ENCODE results near the gene EHBP1. TPM values are rescaled to one million over a fixed set of nuclear protein-coding genes. Genes with fewer than 3 reads are reported as not detected.

Gene EHBP1
- total and polyA plus RNA-seq, 11 donors: 5.2 to 34.2 (median 18.1) TPM

DNA sequence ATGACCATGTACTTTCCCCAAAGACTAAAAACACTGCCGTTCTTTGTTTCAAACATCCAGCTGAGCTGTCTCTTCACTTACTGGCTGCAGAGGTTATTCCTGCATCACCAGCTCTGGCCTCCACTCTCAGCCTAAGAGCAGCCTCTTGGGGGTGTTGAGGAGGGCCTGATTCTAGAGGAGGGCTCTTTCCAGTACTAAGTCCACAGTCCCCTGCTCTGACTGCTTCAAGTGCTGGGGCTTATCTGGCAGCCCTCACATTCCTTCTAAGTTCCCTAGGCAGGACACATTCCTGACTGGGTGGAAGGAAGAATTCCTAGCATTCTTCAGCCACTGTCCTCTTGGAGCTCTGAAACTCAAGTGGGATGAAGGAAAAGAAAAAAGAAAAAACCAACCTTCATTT, 32.9 kb upstream of the EHBP1 start:
- H3K27me3 ChIP-seq: no peaks in the 10 kb centered on the region
- intact Hi-C loops (cut with DNase I): no loop called here
- H3K36me3 ChIP-seq: no peaks in the 10 kb centered on the region
- H3K4me1 ChIP-seq: peaks cover 0 to 14% (median 5%) of the 10 kb centered on the region in 12 donors
- H3K27ac ChIP-seq: no peak overlapping the region
- peak; percentile 26 to 71 (median 59) for ATAC-seq
- no peaks in the 10 kb centered on the region for H3K9me3 ChIP-seq
- no peak overlapping the region for H3K4me3 ChIP-seq
- 32 to 45% (median 39%) methylated on average over 1 of the region's 1 CpG for WGBS, 4 donors
- TF ChIP-seq, protein P1, sequence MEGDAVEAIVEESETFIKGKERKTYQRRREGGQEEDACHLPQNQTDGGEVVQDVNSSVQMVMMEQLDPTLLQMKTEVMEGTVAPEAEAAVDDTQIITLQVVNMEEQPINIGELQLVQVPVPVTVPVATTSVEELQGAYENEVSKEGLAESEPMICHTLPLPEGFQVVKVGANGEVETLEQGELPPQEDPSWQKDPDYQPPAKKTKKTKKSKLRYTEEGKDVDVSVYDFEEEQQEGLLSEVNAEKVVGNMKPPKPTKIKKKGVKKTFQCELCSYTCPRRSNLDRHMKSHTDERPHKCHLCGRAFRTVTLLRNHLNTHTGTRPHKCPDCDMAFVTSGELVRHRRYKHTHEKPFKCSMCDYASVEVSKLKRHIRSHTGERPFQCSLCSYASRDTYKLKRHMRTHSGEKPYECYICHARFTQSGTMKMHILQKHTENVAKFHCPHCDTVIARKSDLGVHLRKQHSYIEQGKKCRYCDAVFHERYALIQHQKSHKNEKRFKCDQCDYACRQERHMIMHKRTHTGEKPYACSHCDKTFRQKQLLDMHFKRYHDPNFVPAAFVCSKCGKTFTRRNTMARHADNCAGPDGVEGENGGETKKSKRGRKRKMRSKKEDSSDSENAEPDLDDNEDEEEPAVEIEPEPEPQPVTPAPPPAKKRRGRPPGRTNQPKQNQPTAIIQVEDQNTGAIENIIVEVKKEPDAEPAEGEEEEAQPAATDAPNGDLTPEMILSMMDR (IDR thresholded peaks at IDR 0.05): no peak
- no peak for TF ChIP-seq POLR2A (IDR thresholded peaks at IDR 0.05)
- DNase-seq: peak in 2 of 5 donors; percentile 19 to 28

DNA sequence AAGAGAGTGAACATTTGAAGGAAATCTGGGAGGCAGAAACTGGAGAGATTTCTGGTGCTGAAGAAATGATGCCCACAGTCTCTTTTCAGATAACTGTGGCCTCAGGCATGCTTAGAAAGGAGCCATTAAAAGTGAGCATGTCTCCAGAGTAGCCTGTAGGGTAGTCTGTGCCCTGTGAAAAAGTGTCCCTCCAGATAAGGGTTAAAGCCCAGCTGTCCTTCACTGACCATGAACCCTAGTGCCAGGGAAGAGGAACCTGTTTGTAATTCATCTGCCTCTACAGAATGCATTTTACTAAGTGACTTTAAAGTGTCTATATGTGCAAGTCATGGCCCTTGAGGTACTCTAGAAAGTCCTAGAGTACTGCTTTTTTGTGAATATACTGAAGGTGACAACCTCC, 30.5 kb upstream of the EHBP1 start:
- TF ChIP-seq, protein P1 (IDR thresholded peaks at IDR 0.05): no peak
- TF ChIP-seq POLR2A (IDR thresholded peaks at IDR 0.05): no peak
- no peaks in the 10 kb centered on the region for H3K36me3 ChIP-seq
- DNase-seq (no peak), ATAC-seq (no peak)
- peaks cover 0 to 14% (median 5%) of the 10 kb centered on the region in 12 donors for H3K4me1 ChIP-seq
- intact Hi-C loops (cut with DNase I): no loop called here
- no peaks in the 10 kb centered on the region for H3K27me3 ChIP-seq
- H3K9me3 ChIP-seq: no peaks in the 10 kb centered on the region
- no peak overlapping the region for H3K27ac ChIP-seq
- H3K4me3 ChIP-seq: no peak overlapping the region

DNA sequence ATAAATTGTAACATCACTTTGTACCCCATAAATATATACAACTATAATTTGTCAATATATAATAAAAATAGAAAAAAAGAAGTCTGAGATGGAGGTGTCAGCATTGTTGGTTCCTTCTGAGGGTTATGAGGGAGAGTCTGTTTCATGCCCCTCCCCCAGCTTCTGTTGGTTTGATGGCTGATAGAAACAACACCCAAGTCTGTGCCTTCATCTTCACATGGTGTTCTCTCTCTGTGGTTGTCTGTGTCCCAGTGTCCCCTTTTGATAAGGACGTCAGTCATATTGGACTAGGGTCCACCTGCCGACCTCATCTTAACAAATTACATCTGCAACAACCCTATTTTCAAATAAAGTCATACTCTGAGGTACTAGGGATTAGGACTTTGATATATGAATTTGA, 20.3 kb upstream of the EHBP1 start:
- ATAC-seq (no peak), DNase-seq (no peak)
- intact Hi-C loops (cut with DNase I): no loop called here
- no peak overlapping the region for H3K4me3 ChIP-seq
- no peaks in the 10 kb centered on the region for H3K27me3 ChIP-seq
- no peaks in the 10 kb centered on the region for H3K36me3 ChIP-seq
- H3K4me1 ChIP-seq: no peaks in the 10 kb centered on the region
- H3K27ac ChIP-seq: no peak overlapping the region
- TF ChIP-seq, protein P1 (IDR thresholded peaks at IDR 0.05): no peak
- no peak for TF ChIP-seq POLR2A (IDR thresholded peaks at IDR 0.05)
- no peaks in the 10 kb centered on the region for H3K9me3 ChIP-seq
- 83 to 92% (median 86%) methylated on average over 2 of the region's 2 CpGs for WGBS, 4 donors

DNA sequence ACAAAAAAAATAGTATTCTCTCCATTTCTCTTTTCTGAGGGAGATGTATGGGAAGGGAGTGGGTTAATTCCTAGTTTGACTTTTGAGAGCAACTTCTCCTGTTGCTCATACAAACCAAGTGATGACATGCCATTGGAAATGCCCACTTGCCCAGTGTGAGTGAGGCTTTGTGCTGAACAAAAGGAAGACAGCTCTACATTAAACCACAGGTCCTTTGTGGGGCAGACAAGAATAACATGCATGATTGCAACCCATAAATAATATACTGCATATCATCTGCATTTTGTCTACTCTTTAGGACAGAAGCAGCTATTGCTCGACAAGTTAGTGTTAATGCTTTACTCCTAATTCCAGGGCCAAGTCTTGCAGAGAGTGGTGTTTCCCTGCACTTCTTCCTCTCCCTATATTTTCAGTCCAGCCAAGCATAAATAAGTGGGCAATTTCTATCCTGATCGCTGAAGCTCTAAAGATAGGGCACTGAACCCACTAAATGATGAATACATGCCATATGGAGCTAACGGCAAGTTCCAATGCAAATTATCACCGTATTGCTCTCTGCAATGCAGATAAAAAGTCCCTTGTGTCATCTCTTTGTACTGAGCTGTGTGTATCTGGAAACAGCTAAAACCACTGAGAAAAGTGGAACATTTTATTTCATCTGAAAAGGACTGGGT, 19.4 kb upstream of the EHBP1 start:
- Histone ChIP-seq H3K27me3 (no peaks in the 10 kb centered on the region), H3K36me3 (no peaks in the 10 kb centered on the region), H3K4me1 (no peaks in the 10 kb centered on the region), H3K9me3 (no peaks in the 10 kb centered on the region), H3K27ac (no peak overlapping the region), H3K4me3 (no peak overlapping the region)
- intact Hi-C loops (cut with DNase I): no loop called here
- no peak for DNase-seq
- ATAC-seq: no peak
- 36 to 43% (median 37%) methylated on average over 4 of the region's 4 CpGs for WGBS, 4 donors
- TF ChIP-seq, protein P1 (IDR thresholded peaks at IDR 0.05): no peak
- no peak for TF ChIP-seq POLR2A (IDR thresholded peaks at IDR 0.05)
